HEK293T (cell line): ENCODE data around the gene CADM3.

Source experiments
- BHLHE40 ChIP-seq: fragments of 450-650 bp; IDR thresholded peaks from 2 replicates; pipeline ENCODE4 v1.6.1; 2016; ENCODE audit warnings: mild to moderate bottlenecking, moderate library complexity, borderline replicate concordance
- FOXK2 ChIP-seq: fragments of 450-650 bp; IDR thresholded peaks from 2 replicates; pipeline ENCODE4 v1.6.1; 2016; ENCODE audit warnings: mild to moderate bottlenecking
- FOXM1 ChIP-seq: fragments of 450-650 bp; IDR thresholded peaks from 2 replicates; pipeline ENCODE4 v1.6.1; 2017; ENCODE audit warnings: mild to moderate bottlenecking, borderline replicate concordance
- NFRKB ChIP-seq: fragments of 450-650 bp; IDR thresholded peaks from 2 replicates; pipeline ENCODE4 v1.6.1; 2016; ENCODE audit warnings: mild to moderate bottlenecking, moderate library complexity
- SP1 ChIP-seq: fragments of 450-650 bp; IDR thresholded peaks from 2 replicates; pipeline ENCODE4 v1.6.1; 2017
- TF ChIP-seq, protein P1 (sequence below): fragments of 450-650 bp; IDR thresholded peaks from 2 replicates; pipeline ENCODE4 v1.6.1; 2016

DNA sequence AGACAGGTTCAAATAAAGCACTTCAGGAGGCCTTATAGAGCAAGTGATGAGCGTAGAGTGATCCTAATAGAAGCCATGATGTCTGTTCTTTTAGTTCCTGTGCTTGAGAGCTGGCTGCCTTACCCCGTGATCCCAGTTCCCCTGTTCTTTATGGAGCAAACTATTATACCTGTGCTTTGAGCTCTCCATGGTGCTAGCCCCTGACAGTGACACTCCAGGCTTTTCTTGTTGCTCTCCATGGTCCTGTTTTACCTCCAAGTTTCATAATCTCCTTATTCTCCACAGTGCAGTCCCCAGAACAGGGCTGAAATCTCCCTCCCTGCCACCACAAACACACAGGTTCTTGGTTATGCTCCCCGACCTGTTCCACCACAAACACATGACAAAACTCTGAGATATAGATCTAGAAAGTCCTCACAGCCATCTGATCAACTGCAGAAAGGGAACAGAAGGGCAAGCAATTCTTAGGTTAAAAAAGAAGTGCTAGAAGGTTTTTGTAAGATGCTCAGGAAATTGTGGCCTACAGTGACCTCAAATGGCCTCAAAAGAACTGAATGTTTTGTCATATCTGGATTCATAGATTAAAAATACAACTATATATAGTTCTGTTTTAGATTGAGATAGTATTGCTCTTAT, 6.0 kb downstream of the CADM3 start:
- TF ChIP-seq NFRKB (no peak), FOXM1 (no peak), FOXK2 (no peak), BHLHE40 (no peak), SP1 (no peak)
- TF ChIP-seq, protein P1, sequence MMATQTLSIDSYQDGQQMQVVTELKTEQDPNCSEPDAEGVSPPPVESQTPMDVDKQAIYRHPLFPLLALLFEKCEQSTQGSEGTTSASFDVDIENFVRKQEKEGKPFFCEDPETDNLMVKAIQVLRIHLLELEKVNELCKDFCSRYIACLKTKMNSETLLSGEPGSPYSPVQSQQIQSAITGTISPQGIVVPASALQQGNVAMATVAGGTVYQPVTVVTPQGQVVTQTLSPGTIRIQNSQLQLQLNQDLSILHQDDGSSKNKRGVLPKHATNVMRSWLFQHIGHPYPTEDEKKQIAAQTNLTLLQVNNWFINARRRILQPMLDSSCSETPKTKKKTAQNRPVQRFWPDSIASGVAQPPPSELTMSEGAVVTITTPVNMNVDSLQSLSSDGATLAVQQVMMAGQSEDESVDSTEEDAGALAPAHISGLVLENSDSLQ, result no peak
